Measurements from ENCODE around the gene CFTR.
"Not testable (repeated sequence)": the region's sequence is repeated elsewhere in the genome, so short reads cannot be mapped to it uniquely, and the experiment has no call there.

CFTR gene

DNA sequence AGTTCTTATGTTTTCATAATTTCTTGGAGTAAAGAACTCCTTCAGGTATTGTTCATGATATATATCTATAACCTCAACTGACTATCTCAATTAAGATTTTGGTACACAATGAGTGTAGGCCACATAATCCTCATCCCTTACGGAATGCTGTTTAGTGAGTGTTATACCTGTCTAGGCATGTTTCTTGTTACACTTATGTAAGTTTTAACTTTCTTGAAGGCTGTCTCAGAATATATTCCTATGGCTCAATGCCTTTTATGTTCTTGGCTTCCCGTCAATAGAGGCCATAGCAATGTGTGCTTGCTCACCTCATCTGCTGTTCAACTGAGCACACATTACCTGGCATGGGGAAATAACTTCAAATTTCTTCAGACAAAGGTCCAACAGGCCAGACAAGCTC, 208.3 kb downstream of the CFTR start:
- DNase-seq (ENCODE audit: low read depth), result no peak

DNA sequence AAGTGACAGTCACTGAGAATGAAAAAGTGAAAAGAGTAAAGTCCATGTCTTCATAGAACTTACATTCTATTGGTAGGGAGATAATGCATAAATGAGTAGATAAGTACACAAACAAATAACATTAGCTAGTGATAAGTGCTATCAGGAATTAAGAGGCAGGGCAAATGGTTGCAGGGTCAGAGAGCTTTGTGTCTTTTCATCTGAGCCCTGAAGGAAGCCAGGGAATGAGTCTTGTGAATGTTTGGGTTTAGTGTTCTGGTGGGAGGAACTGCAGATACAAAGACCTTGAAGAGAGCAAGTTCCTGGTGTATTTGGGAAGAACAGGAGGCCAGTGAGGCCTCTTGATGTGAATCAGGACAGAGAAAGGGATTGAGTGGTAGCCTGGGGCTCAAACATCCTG, 209.6 kb downstream of the CFTR start:
- DNase-seq (ENCODE audit: low read depth), result no peak

DNA sequence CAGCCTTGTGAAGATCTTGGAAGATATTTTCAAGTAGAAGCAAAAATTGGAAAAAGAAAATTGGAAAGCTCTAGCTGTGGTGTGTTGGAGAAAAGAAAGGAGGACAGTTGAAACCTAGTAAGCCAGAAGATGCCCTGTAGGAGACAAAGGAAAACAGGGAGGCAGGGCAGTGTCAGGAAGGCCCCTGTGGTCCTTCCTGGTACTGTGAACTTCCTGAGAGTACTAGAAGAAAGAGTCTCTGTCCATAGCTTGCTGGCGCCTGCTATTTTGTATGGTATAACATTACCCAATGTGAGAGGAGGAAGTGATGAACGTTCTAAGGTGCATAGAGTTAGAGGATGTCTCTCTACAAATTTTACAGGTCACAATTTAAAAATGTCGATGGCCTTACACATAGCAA, 210.3 kb downstream of the CFTR start:
- DNase-seq (ENCODE audit: low read depth), result no peak

DNA sequence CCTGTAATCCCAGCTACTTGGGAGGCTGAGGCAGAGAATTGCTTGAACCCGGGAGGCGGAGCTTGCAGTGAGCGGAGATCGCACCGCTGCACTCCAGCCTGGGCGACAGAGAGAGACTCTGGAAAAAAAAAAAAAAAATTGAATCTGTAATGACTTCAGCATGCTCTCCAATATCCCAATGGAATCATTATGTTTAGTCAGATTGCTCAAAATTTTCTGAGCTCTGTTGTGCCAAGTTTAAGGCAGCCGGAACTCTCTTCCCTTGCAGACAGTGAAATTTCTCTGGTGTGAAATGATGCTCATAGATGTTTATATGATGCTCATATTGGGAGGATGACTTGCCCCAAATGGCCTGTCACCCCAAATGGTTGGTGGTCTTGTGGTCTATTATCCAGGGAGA, 212.5 kb downstream of the CFTR start:
- DNase-seq (ENCODE audit: low read depth), result no peak

DNA sequence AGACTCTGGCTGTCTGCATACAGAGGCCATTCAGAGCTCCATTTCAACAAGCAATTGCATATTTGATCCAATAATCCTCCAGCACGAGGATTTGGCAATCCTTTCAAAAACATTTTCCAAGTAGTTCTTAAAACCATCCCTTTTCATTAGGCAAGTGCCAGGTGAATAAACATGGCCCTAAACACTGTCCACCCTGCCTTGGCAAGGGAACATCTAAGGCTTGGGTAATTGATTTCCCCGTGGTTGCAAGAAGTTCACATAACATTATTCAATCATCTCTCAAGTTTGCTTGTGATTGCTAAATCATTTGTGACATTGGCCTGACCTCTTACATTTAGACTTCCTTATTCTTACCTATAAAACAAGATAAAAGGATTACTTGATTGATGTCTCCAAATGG, 218.2 kb downstream of the CFTR start:
- no peak for DNase-seq (ENCODE audit: low read depth)

DNA sequence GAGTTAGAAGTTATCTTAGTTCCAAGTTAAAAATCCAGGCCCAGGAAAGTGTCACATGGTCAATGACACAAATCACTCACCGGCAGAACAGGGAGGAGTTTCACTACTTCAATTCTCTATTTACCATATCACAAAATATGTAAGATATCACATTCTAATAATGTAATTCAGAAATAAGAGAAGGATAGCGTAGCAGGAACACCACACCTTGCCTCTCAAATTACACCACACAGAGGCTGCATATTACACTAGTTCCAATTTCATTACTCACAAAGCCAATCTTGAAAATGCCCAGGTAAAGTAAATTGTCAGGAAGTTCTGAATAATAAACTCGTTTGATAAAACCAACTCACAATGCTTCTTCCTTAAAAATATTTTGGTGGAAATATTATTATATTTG, 224.2 kb downstream of the CFTR start:
- no peak for DNase-seq (ENCODE audit: low read depth)

DNA sequence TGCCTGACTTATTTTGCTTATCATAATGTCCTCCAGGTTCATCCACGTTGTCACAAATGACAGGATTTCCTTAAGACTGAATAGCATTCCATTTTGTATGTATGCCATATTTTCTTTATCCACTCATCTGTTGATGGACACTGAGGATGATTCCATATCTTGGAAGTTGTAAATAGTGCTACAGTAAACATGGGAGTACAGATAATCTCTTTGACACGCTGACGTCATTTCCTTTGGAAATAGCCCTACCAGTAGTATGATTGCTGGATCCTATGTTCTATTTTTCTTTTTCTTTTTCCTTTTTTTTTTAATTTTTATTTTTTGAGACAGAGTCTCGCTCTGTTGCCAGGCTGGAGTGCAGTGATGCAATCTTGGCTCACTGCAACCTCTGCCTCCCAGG, 225.8 kb downstream of the CFTR start:
- no peak for DNase-seq (ENCODE audit: low read depth)

DNA sequence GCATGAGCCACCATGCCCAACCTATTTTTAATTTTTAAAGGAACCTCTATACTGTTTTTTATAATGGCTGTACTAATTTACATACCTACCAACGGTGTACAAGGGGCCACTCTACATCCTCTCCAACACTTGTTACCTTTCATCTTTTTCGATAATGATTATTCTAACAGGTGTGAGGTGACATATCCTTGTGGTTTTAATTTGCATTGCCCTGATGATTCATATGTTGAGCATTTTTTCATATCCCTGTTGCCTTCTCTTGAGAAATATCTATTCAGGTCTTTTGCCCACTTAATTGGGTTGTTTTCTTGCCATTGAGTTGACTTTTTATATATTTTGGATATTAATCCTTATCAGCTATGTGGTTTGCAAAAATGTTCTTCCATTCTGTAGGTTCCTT, 226.4 kb downstream of the CFTR start:
- DNase-seq (ENCODE audit: low read depth), result no peak

DNA sequence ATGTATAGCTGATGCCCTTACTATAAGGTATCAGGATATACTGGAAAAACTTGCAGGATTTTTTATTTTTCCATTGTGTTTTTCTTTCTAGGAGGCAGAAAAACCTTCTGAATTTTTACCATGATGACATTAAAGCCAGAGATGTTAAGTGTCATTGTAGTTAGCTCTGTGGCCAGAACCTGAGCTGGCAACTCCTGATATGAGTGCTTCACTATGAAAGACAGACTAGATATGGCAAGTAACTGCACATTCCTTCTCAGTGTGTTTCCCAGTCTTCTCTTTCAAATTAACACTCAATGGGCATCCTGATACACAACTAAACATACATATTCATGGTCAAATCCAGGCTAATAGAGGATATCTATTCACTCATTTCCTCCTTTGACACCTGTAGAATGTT, 227.3 kb downstream of the CFTR start:
- no peak for DNase-seq (ENCODE audit: low read depth)

DNA sequence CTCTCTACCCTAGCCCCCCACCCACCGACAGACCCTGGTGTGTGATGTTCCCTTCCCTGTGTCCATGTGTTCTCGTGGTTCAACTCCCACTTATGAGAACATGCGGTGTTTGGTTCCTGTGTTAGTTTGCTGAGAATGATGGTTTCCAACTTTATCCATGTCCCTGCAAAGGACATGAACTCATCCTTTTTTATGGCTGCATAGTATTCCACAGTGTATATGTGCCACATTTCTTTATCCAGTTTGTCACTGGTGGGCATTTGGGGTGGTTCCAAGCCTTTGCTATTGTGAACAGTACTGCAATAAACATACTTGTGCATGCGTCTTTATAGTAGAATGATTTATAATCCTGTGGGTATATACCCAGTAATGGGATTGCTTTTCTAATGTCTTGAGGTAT, 228.3 kb downstream of the CFTR start:
- not testable (repeated sequence) for DNase-seq (ENCODE audit: low read depth)

DNA sequence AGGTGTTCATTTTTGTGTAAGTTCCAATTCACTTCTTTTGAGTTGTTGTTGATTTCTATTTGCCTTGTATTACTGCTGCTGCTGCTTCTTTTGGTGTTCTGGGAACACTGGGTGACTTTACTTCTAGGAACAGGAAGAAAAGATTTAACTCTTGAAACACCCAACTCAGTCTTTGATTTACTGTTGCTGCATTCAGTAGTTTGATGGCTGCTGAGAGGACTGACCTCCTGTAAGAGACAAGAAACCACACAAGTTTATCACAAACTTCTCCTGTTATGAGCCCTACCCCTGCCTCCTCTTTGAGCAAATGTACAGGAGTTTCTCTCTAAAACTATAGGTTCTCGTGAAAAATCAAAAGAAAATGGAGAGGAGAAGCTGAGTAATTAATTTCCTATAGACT, 231.7 kb downstream of the CFTR start:
- DNase-seq (ENCODE audit: low read depth), result no peak

DNA sequence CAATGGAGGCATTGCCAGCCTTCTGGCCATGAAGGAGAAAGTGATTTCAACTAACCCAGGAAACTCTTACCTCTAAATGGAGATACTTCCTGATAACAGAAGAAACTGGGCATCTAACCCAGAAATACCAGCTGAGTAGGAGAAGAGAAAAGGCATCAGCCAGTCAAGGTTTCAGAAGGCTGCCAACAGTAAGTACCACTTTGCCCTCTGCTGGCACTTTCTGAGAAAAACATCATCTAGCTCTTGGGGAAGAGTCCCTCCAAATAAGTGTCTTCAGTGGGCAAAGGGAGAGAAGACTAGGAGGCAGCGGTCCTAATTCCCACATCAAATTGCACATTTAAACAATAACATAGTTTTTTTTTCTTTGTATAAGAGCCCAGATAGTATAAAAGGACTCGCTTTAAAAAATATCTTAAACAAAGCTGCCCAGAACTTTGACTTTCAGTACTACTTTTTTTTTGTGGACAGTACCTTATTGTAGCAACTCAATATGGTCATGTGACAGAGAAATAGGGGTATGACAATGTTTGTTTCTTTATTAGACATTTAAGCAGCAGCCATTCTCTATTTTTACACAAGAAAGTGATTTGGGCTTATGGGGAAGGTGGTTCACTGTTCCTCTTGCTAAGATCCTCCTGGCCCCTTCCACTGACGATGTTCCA, 236.1 kb downstream of the CFTR start:
- peak; percentile 6 for DNase-seq (ENCODE audit: low read depth)

DNA sequence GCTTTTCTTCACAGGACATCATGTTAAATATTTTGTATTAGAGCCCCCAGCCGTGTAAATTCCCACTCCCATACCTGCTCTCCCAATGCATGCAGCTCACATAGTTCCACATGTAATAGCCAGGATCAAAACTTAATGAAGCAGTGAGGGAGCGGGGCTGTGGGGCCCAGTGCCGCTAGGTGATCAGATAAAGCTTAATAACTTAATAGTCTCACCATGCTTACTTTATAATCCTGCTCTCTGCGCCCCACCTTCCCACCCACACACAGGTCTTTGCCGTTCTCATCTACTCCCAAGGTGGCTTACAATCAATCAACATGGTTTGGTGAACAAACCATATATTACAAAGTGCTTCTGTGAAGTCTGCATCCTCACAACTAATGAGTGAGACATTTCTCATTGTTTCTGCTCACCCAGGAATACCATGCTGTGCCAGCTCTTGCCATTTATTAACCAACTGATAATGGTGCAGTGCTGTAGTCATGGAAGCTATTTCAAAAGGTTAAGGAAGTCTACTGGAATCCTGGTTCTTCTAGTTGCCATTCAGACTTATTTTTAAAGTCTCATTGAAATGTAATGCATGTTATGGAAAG, 237.0 kb downstream of the CFTR start:
- DNase-seq (ENCODE audit: low read depth), result no peak

DNA sequence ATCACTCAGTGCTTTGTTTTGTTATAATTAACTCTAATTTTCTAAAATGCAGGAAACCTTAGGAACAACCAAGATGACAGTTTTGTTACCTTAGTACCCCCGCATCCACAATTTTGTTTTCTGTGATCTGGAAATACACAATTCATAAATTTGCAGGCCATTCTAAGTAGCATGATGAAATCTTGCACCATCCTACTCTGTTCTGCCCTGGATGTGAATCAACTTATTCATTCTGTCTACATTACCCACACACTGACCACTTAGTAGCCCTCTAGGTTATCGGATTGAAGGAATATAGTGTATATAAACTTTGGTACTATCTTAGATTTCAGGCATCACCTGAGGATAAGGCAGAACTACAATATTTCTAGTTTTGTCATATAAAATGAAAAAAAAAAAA, 237.5 kb downstream of the CFTR start:
- DNase-seq (ENCODE audit: low read depth), result no peak

Data from GM04503 (cell line).